Common myeloid progenitor, CD34-positive (primary cell): ENCODE measurements around the gene CSNK1D.

ENCODE experiments used
- CTCF ChIA-PET: fragments of 350-600 bp; sonication (Branson Sonifier 250); formaldehyde crosslinking; loops from one replicate; lab custom pipeline; 2021; ENCODE audit warnings: antibody characterized with exemption; lab: Charles Lee
- POLR2A ChIA-PET: fragments of 350-600 bp; sonication (Branson Sonifier 250); formaldehyde crosslinking; loops from one replicate; lab custom pipeline; 2021; ENCODE audit warnings: antibody characterized with exemption; lab: Charles Lee
- DNase-seq, 3 donors: peaks; one replicate each; pipeline versions ENCODE4 v3.0.0 to v3.0.0-alpha.2; 2013
- H3K27ac ChIP-seq, 2 experiments: 1 replicate in 1 of 2; 2 replicates in 1 of 2; pipeline ENCODE4 v1.7.0; 2013; ENCODE audit warnings: inconsistent platforms in 2 of 2, low read length in 2 of 2, mild to moderate bottlenecking in 2 of 2, low read depth in 1 of 2, moderate library complexity in 1 of 2; ENCODE audit not compliant: severe bottlenecking in 2 of 2, insufficient read depth in 1 of 2, poor library complexity in 1 of 2
- H3K27me3 ChIP-seq, 5 experiments: replicated peaks in 2 of 5; 1 replicate in 3 of 5; 2 replicates in 2 of 5; pipeline versions ENCODE4 v1.6.1 to v1.7.0; 2013; ENCODE audit warnings: low read length in 4 of 5, mild to moderate bottlenecking in 2 of 5, moderate library complexity in 2 of 5, inconsistent platforms in 1 of 5; ENCODE audit not compliant: insufficient read depth in 5 of 5, control insufficient read depth in 4 of 5
- H3K36me3 ChIP-seq, 4 experiments: 1 replicate in 2 of 4; 2 replicates in 2 of 4; pipeline versions ENCODE4 v1.6.1 to v1.7.0; 2013; ENCODE audit warnings: low read length in 3 of 4, control low read depth in 1 of 4, mild to moderate bottlenecking in 1 of 4; ENCODE audit not compliant: control insufficient read depth in 4 of 4, insufficient read depth in 4 of 4
- H3K4me1 ChIP-seq, 4 experiments: 1 replicate in 3 of 4; 2 replicates in 1 of 4; pipeline versions ENCODE4 v1.6.1 to v1.7.1; 2013; ENCODE audit warnings: low read length in 3 of 4, mild to moderate bottlenecking in 3 of 4, control low read depth in 1 of 4, inconsistent platforms in 1 of 4, moderate library complexity in 1 of 4; ENCODE audit not compliant: control insufficient read depth in 4 of 4, insufficient read depth in 4 of 4; ENCODE audit errors: control extremely low read depth in 1 of 4
- H3K4me3 ChIP-seq, 7 experiments: 1 replicate in 4 of 7; 2 replicates in 3 of 7; pipeline versions ENCODE4 v1.5.1 to v1.7.0; 2013; ENCODE audit warnings: mild to moderate bottlenecking in 7 of 7, low read length in 6 of 7, moderate library complexity in 6 of 7, inconsistent platforms in 2 of 7, low read depth in 2 of 7, control low read depth in 1 of 7; ENCODE audit not compliant: insufficient read depth in 4 of 7, control insufficient read depth in 1 of 7; ENCODE audit errors: extremely low read depth in 1 of 7
- H3K9me3 ChIP-seq, 5 experiments: 1 replicate in 4 of 5; 2 replicates in 1 of 5; pipeline versions ENCODE4 v1.6.1 to v1.7.1; 2013; ENCODE audit warnings: low read length in 4 of 5, mild to moderate bottlenecking in 2 of 5, inconsistent platforms in 1 of 5, low read depth in 1 of 5, moderate library complexity in 1 of 5; ENCODE audit not compliant: control insufficient read depth in 4 of 5, insufficient read depth in 2 of 5; ENCODE audit errors: control extremely low read depth in 1 of 5
- WGBS: methylation state at CpG from one replicate; pipeline ENCODE4 v1.1.5; 2013; ENCODE audit not compliant: insufficient coverage; 5-methylcytosine and 5-hydroxymethylcytosine counted together

Gene CSNK1D

GRCh38 chr17:82219753-82220709 is 53.5 kb downstream of the CSNK1D start:
- Histone ChIP-seq H3K9me3 (no peaks in the 10 kb centered on the region), H3K27me3 (no peaks in the 10 kb centered on the region), H3K36me3 (no peaks in the 10 kb centered on the region), H3K27ac (no peak overlapping the region), H3K4me1 (peaks cover 0 to 40% (median 25%) of the 10 kb centered on the region in 4 experiments), H3K4me3 (no peak overlapping the region)
- DNase-seq = no peak
- 100% methylated on average over 10 of the region's 11 CpGs for WGBS
- POLR2A ChIA-PET = interaction anchor here (1.5 kb wide), 1 partner anchor 9 kb away, joined by 4 read pairs; the partner anchor contains the start of gene SLC16A3
- CTCF ChIA-PET = interaction anchor here (0.9 to 1.9 kb wide), 4 partner anchors 9 to 20 kb away, joined by 3 to 5 read pairs (median 4); partner anchors contain the start of gene SLC16A3

- Histone ChIP-seq H3K27me3 (no peaks in the 10 kb centered on the region), H3K4me1 (peaks cover 0 to 43% (median 26%) of the 10 kb centered on the region in 4 experiments), H3K27ac (no peak overlapping the region), H3K36me3 (no peaks in the 10 kb centered on the region), H3K9me3 (no peaks in the 10 kb centered on the region), H3K4me3 (no peak overlapping the region)
- DNase-seq = no peak
- 93% methylated on average over 3 of the region's 7 CpGs for WGBS
- ChIA-PET POLR2A (no interaction called here), CTCF (interaction anchor here (0.9 kb wide), 1 partner anchor 21 kb away, joined by 3 read pairs; no protein-coding TSS in a partner anchor)
Observed at GRCh38 chr17:82219083-82219482, 54.4 kb downstream of the CSNK1D start.

- H3K4me1 ChIP-seq = peaks cover 0 to 45% (median 27%) of the 10 kb centered on the region in 4 experiments
- ChIA-PET POLR2A (no interaction called here), CTCF (interaction anchor here (1.1 kb wide), 1 partner anchor 13 kb away, joined by 3 read pairs; no protein-coding TSS in a partner anchor)
- H3K27ac ChIP-seq = peak overlapping the region in 1 of 2 experiments; percentile 62
- no peak overlapping the region for H3K4me3 ChIP-seq
- H3K9me3 ChIP-seq = no peaks in the 10 kb centered on the region
- no peaks in the 10 kb centered on the region for H3K36me3 ChIP-seq
- 98% methylated on average over 25 of the region's 32 CpGs for WGBS
- no peaks in the 10 kb centered on the region for H3K27me3 ChIP-seq
- DNase-seq = no peak
Observed at GRCh38 chr17:82218349-82219075, 55.0 kb downstream of the CSNK1D start.

- peak overlapping the region in 1 of 2 experiments; percentile 62 for H3K27ac ChIP-seq
- no peak overlapping the region for H3K4me3 ChIP-seq
- no peaks in the 10 kb centered on the region for H3K27me3 ChIP-seq
- 81% methylated on average over 15 of the region's 21 CpGs for WGBS
- no peaks in the 10 kb centered on the region for H3K36me3 ChIP-seq
- H3K4me1 ChIP-seq = peaks cover 0 to 52% (median 34%) of the 10 kb centered on the region in 4 experiments
- ChIA-PET CTCF (interaction anchor here (1.1 to 2.3 kb wide), 2 partner anchors 12 to 19 kb away, joined by 3 to 6 read pairs; no protein-coding TSS in a partner anchor), POLR2A (interaction anchor here (1.0 to 1.4 kb wide), 2 partner anchors 14 to 17 kb away, joined by 3 read pairs; no protein-coding TSS in a partner anchor)
- DNase-seq = peak in 1 of 3 donors; percentile 51
- H3K9me3 ChIP-seq = no peaks in the 10 kb centered on the region
Observed at GRCh38 chr17:82217530-82218204, 55.8 kb downstream of the CSNK1D start.

GRCh38 chr17:82217120-82217529 is 56.4 kb downstream of the CSNK1D start:
- ChIA-PET POLR2A (interaction anchor here (1.0 to 1.4 kb wide), 3 partner anchors 13 to 17 kb away, joined by 3 read pairs; no protein-coding TSS in a partner anchor), CTCF (interaction anchor here (1.8 to 2.3 kb wide), 2 partner anchors 12 to 19 kb away, joined by 6 to 12 read pairs; no protein-coding TSS in a partner anchor)
- WGBS = 85% methylated on average over 9 of the region's 12 CpGs
- Histone ChIP-seq H3K27me3 (no peaks in the 10 kb centered on the region), H3K36me3 (no peaks in the 10 kb centered on the region), H3K4me3 (peak overlapping the region in 1 of 7 experiments; percentile 38), H3K4me1 (peaks cover 0 to 52% (median 34%) of the 10 kb centered on the region in 4 experiments), H3K9me3 (no peaks in the 10 kb centered on the region), H3K27ac (peak overlapping the region in 1 of 2 experiments; percentile 62)
- DNase-seq = no peak
